GM18507 (cell line): ENCODE measurements around the gene SSNA1.

Experiments used
- DNase-seq: peaks from one replicate; pipeline ENCODE4 v3.0.0; 2011; ENCODE audit warnings: low read depth; ENCODE audit not compliant: insufficient read length; ENCODE audit errors: extremely low spot score
- FAIRE-seq: peaks from 2 replicates; lab custom pipeline; 2011; peaks lifted over from hg19 to GRCh38; lab: Jason Lieb, UNC

Gene SSNA1

DNA sequence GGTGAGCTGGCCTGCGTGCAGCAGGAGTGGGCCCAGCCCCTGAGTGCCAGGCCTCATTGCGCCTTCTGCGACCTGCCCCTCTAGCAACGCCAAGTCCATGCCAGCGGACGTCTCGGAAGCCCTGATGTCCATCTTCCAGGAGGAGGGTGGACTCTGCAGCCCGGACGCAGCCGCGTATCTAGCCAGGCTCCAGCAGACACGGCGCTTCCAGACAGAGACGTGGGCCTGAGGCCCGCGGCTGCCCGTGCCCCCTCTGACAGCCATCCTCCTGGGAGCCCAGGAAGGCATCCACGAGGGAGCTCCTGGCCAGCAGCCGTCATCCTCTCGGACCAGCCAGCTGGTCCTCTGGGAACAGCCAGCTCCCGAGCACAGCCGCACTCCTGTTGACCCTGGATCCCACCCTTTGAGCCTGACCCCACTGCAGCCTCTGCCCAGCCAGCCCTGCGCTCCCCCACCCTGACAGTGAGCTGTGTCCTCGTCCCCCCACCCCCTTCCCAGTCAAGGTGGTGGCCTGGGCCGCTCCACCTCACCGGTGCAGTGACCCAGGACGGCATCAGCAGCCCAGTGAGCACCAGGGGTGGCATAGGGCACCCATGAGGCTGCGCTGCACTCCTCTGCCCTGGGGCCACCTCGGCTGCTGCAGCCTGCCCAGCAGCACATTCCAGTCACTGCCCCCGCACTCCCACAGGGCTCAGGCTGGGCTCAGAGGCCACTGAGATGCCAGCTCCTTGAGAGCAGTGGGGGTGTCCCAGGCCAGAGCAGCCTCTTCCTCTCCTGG is 27.9 kb downstream of the SSNA1 start:
- DNase-seq = no peak
- no peak for FAIRE-seq

GRCh38 chr9:137217276-137218211 is 29.1 kb downstream of the SSNA1 start:
- DNase-seq (no peak), FAIRE-seq (no peak)

GRCh38 chr9:137218212-137218753 is 29.8 kb downstream of the SSNA1 start:
- FAIRE-seq (no peak), DNase-seq (no peak)

- FAIRE-seq (no peak), DNase-seq (no peak)
These were observed 30.3 kb downstream of the SSNA1 start for GRCh38 chr9:137218754-137219271.

DNA sequence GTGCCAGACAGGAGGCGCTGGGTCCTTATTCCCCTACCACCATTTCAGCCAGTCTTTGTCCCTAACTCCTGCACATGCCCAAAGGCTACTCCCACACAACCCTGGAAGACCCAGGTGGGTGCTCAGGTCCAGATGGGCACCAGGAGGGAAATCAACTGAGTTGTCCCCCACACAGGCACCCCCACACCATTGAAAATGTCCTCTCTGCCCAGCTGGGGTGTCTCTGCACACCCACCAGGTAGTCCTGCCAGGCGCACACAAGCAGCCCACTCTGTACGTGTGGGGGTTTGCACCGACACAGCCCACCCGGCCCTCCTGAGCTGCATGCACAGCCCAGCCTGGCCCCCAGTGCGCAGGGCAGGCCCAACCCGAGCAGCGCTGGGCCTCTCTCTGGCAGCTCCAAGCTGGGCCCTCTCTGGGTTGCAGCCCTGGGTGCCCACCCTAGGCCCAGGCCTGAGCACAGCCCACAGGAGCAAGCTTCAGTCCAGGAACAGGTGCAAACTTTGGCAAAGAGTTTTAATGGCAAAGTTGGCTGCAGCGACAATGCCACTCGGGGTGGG is 31.4 kb downstream of the SSNA1 start:
- FAIRE-seq = no peak
- no peak for DNase-seq

DNA sequence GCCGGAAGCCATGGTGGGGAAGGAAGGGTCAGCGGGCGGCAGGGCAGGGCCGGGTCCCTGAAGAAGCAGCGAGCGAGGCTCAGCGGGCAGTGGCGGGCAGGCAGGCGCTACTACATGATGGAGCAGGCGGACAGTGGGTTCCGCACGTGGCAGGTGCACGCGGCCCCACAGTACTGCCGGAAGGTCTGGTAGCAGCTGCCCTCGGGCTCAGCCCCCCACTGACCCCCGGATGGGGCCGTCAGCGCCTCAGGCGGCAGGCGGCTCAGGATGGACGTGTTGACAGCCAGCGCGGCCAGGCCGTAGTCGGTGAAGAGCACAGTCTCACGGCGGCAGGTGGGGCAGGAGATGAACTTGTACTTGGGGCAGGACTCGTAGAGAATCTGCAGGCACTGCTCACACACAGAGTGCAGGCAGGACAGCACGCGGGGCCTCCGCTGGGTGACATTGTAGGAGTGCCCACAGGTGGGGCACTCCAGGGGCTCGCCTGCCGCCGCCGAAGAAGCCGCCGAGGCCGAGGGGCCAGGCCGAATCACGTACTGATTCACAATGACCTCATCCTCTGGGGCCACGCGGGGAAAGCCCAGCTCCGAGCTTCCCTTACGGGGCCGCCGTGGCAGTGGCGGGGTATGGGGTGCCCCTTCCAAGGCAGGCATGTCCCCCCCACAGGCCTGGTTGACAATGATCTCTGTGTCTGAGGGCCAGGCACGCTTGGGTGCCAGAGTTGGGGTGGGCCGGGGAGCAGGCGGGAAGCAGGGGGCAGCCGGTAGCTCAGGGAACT is 32.0 kb downstream of the SSNA1 start:
- DNase-seq (no peak), FAIRE-seq (no peak)

- DNase-seq (no peak), FAIRE-seq (no peak)
These were observed 32.6 kb downstream of the SSNA1 start for GRCh38 chr9:137221095-137221505.

DNA sequence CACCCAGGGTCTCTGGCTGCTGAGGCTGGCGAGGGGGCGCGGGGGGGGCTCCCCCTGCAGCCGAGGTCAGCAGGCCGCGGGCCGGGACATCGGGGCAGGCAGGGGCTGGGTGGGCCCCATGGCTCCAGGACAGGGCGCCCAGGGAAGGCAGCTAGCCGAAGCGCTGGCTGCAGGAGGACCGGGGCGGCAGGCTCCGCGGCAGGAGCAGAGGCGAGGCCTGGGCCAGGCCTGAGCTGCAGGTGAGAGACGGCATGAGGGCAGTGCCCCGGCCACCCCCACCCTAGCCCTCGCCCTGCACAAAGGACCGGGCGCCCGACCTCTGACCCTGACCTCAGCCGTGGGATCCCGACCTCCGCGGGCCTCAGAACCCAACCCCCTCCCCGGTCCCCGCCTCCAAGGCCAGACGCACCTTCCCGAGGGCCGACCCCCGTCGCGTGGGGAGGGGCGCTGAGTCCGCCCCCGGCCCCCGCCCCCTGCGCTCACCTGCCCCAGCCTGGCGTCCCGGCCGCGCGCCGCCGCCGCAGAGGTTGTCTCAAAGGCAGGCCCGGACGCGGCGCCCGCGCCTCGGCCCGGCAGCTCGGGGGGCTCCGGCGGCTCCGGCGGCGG is 33.1 kb downstream of the SSNA1 start:
- FAIRE-seq (no peak), DNase-seq (no peak)

DNA sequence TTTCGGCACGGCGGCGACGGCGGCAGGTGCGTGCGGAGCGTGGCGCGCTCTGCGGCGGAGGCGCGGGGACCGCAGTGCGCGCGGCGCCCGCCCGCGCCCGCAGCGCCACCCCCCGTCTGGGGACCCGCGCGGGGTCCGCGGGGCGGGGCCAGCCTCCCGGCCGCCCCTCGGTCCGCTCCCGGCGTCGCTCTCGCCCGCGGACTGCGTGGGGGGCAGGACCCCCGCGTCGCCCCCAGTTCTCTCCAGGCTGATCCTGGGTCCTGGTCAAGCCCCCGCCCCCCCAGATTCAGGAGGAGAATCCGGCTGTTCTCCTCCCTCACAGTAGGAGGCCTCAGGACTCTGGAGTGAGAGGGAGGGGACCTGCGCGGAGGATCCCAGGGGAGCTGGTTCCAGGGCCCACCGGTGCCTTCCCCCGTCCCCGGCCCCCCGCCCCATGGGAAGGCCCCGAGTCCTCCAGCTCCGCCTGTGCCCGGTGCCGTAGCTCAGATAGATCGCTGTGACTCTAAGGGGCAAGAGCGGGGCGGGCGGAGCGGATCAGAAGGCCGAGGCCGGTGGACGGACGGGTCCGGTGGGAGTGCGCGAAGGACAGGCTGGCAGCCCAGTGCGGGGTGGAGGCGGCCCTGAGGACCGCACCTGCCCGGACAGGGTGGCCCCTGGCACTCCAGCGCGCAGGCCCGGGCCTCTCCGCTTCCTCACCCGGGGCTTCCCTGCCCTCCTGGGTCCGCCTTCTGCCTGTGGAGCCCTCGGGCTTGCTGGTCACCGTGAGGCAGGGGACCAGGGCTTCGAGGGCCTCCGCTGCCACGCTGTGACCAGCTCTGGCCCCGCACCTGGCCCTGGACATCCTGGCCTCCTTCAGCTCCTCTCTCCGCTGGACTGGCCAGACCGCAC is 34.0 kb downstream of the SSNA1 start, which contains the start of gene RNF208:
RNF208 (minus strand) TSS at position 51 of the 888 bp plus-strand sequence. CDS start 1,028 bp downstream, outside the sequence.
- DNase-seq = no peak
- no peak for FAIRE-seq

GRCh38 chr9:137223078-137223970 is 34.8 kb downstream of the SSNA1 start:
- peak; percentile 94 for DNase-seq

GRCh38 chr9:137224830-137225694 is 36.6 kb downstream of the SSNA1 start, which contains the start of gene CYSRT1:
Gene CYSRT1, plus strand, starts transcription at chr9:137225174. Its CDS starts 448 bp downstream, at chr9:137225622.
- FAIRE-seq (no peak), DNase-seq (no peak)

More at GRCh38 chr9:137223078-137223970, 34.8 kb downstream of the SSNA1 start:
- peak; percentile 99 for FAIRE-seq

DNA sequence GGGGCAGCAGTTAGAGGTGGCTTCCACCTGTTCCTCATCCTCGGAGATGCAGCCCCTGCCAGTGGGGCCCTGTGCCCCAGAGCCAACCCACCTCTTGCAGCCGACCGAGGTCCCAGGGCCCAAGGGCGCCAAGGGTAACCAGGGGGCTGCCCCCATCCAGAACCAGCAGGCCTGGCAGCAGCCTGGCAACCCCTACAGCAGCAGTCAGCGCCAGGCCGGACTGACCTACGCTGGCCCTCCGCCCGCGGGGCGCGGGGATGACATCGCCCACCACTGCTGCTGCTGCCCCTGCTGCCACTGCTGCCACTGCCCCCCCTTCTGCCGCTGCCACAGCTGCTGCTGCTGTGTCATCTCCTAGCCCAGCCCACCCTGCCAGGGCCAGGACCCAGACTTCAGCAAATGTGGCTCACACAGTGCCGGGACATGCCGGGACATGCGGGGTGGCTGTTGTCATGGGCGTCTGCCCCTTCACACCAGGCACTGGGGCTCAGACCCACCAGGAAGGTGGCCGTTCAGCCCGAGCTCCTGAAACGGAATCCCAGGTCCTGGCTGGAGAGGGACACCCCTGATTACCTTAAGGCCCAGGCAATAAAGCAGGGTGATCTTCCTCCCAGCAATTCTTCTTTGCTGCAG is 37.3 kb downstream of the SSNA1 start:
- no peak for DNase-seq
- FAIRE-seq = no peak

DNA sequence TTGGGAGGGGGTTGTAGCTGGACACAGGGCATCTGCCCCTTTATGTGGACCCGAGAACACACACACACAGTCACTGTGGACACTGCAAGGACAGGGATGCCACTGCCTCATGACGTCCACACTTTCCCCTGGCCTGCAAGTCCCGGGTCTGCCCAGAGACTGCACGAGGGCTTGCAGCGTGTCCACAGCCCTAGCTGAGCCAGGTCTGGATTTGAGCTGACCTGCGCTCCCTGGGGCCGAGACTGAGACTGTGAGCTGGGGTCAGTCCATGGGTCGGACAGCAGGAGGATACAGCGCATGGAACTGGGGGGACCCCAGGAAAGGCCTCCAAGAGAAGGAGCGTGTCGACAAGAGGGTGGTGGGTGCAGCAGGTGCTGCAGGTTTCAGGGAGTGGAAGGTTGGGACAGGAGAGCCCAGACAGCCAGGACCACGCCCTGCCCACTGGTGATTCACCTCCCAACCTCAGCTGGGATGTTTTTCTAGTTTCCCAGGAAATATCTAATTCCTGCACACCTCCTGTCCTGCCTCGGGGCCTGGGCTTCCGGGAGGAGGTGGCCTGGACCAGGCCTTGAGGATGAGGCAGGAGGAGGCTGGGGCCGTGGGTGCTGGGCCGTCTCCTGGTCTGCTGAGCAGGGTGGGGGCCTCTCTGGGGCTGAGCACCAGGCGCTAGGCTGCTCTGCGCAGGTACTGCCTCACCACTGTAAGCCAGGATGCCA is 38.0 kb downstream of the SSNA1 start:
- no peak for DNase-seq
- no peak for FAIRE-seq

DNA sequence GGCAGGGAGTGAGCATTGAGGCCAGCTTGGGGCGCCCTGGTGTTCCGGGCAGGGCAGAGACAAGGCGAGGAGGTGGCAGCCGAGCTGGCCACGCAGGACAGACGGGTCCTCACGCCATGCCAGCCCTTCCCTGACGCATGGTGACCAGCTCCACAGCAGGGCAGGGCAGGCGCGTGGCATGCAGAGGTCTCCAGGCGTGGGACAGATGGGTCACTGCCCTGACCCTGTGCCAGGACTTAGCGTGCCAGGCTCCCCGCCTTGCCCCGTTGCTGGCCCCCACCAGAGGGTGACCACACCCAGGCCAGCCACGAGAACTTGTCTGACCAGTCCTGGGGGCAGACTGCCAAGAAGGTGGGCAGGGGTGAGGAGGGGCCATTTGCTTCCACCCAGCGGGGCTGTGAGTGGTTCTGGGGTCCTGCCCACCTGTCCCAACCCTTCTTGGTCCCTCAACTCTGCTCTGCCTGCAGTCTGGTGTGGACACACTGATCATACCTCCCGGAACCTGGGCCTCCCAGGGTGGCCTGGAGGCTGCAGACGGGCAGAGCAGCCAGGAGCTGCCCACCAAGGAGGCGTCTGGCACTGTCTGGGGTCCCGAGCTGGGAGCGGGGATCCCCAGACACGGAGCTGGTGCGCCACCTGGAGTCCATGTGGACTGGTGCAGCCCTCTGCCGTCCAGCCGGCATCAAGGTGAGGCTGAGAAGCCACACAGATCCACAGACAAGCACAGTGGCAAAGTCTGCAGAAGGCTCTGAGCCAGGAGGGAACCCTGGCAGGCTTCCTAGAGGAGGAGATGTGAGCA is 38.8 kb downstream of the SSNA1 start, which contains the start of gene RNF224:
RNF224 (plus strand) TSS at position 449 of the 799 bp plus-strand sequence. CDS start 834 bp downstream, outside the sequence.
- DNase-seq = peak; percentile 59
- peak; percentile 84 for FAIRE-seq
